Skeletal muscle satellite cell (primary cell): ENCODE results near the gene IGFBP3.
A peak's percentile ranks its signal among the peaks of the same experiment; 100 is the strongest.

ENCODE experiments used
- H3K27me3 ChIP-seq: 2 replicates; pipeline ENCODE4 v1.7.0; 2013; ENCODE audit warnings: low read length; ENCODE audit not compliant: control insufficient read depth, insufficient read depth
- H3K36me3 ChIP-seq: 2 replicates; pipeline ENCODE4 v1.7.0; 2013; ENCODE audit warnings: mild to moderate bottlenecking, control low read depth, low read length; ENCODE audit not compliant: insufficient read depth
- H3K4me1 ChIP-seq: 2 replicates; pipeline ENCODE4 v1.7.0; 2013; ENCODE audit warnings: low read length; ENCODE audit not compliant: control insufficient read depth, insufficient read depth
- H3K4me2 ChIP-seq: 2 replicates; pipeline ENCODE4 v1.7.0; 2013; ENCODE audit warnings: mild to moderate bottlenecking, low read length
- H3K4me3 ChIP-seq: 2 replicates; pipeline ENCODE4 v1.7.0; 2013; ENCODE audit warnings: low read length
- H3K9ac ChIP-seq: 2 replicates; pipeline ENCODE4 v1.7.0; 2013; ENCODE audit warnings: mild to moderate bottlenecking, low read depth, low read length, moderate library complexity
- H3K9me3 ChIP-seq: replicated peaks from 2 replicates; pipeline ENCODE4 v1.7.0; 2013; ENCODE audit warnings: mild to moderate bottlenecking, control low read depth, low read length

Gene IGFBP3

DNA sequence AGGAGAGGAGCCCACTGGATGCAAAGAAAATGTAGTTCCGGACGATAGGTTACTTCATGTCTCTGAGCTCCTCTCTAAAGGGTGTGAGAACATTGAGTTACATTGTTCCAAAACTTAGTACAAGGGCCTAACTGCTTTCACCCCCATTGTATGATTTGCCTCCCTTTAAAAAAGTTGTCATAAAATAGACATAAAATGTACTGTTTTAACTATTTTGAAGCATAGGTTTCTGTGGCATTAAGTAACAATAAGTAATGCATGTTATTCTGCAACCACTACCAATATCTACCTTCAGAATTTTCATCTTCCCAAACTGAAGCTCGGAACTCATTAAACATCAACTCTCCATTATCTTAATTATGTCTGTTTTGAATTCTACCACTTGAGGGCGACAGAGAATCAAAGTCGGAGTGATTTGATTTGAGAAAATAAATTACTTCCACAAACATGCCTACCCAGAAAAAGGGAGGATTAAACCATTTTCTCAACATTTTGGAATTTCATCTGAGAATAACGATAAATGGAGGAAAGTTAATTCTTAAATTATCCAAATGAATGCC lies 30.1 kb downstream of the IGFBP3 start:
- H3K36me3 ChIP-seq: no peaks in the 10 kb centered on the region
- no peaks in the 10 kb centered on the region for H3K27me3 ChIP-seq
- H3K9ac ChIP-seq: no peak overlapping the region
- H3K9me3 ChIP-seq: no peaks in the 10 kb centered on the region
- no peak overlapping the region for H3K4me3 ChIP-seq
- peaks cover 34% of the 10 kb centered on the region for H3K4me1 ChIP-seq
- H3K4me2 ChIP-seq: no peak overlapping the region

DNA sequence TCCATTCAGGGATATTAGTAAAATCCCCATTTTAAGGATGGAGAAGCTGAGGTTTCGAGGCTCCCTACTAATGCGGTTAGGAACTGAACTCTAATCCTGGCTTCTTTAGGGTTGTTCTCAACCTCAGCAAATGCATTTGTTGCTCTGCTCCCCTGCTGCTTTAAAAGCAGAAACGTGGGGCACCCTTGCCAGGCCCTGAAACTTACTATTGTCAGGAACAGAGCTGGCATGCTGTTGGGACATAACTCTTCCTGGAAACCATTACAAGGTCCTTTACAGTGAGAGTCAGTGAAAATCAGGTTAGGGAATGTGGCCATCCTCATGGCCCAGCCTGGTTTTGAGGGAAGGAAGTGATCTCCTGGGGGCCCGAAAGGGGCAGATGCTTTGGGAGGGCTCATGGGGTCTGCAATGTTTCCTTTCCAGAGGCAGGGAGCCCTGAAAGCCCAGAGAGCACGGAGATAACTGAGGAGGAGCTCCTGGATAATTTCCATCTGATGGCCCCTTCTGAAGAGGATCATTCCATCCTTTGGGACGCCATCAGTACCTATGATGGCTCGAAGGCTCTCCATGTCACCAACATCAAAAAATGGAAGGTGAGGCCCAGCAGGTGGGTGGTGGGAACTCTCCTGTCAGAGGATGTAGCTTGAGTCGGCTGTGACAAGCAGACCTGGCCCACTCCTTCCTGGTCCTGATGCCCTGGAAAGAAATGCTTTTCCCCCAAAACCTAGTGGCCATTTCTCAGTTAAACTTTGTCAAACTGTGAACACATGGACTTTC lies 30.8 kb downstream of the IGFBP3 start:
- H3K36me3 ChIP-seq: no peaks in the 10 kb centered on the region

DNA sequence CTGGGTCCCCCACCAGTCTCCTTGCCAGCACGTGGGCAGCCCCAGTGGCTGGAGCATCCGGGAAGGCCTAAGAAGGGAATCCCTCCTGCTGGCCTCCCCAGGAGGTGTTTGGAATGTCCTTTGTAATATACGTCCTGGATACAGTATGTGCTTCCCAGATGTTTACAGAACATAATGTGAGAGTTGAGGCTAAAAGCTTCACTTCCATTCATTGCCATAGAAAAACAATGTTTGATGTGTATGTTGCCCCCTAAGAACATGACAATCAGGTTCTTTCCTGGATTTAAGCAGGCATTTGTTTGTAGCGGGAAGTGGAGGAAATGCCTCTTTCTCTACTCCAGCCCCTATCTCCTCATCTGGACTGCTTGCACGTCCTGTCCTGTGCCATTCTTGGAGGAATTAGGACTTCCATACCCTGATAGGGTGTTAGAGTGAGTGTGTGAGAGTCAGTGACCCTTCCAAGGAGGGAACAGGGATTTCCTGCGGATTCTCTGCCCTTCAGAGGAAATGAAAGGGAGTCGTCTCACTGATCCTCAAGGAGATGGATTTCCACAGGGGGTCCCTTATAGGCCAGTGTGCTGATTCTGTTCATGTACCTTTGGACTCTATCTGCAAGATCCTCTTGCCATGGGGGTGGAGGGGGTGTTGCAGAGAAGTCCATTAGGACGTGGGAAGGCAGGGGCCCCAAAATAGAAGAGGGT lies 31.6 kb downstream of the IGFBP3 start:
- Histone ChIP-seq H3K4me2 (peak overlapping the region; percentile 88), H3K9me3 (no peaks in the 10 kb centered on the region), H3K27me3 (no peaks in the 10 kb centered on the region), H3K9ac (no peak overlapping the region), H3K4me1 (peaks cover 49% of the 10 kb centered on the region), H3K36me3 (no peaks in the 10 kb centered on the region), H3K4me3 (peak overlapping the region; percentile 70)

More for the DNA sequence above, 30.8 kb downstream of the IGFBP3 start:
- H3K4me1 ChIP-seq: peaks cover 41% of the 10 kb centered on the region
- H3K27me3 ChIP-seq: no peaks in the 10 kb centered on the region
- H3K9me3 ChIP-seq: no peaks in the 10 kb centered on the region
- no peak overlapping the region for H3K4me3 ChIP-seq
- H3K4me2 ChIP-seq: no peak overlapping the region
- no peak overlapping the region for H3K9ac ChIP-seq

DNA sequence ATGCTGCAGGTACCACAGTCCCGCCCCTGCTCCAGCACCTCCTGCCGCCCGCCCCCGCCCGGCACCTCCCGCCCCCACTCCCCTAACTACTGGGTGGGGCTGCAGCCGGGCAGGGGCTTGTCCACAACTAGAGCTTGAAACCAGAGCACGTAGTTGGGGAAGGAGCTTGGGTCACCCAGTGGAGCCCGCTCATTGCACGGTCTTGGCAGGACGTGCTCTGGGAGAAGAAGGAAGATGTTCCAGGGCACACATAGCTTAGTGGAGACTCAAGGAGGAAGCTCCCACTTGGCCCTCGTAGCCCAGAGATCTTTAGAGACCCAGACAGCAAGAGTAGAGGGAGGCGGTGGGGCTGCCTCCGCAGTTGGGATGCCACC lies 32.1 kb downstream of the IGFBP3 start:
- Histone ChIP-seq H3K36me3 (no peaks in the 10 kb centered on the region), H3K27me3 (no peaks in the 10 kb centered on the region), H3K4me3 (peak overlapping the region; percentile 70), H3K9me3 (no peaks in the 10 kb centered on the region), H3K9ac (no peak overlapping the region), H3K4me2 (peak overlapping the region; percentile 88), H3K4me1 (peaks cover 52% of the 10 kb centered on the region)

DNA sequence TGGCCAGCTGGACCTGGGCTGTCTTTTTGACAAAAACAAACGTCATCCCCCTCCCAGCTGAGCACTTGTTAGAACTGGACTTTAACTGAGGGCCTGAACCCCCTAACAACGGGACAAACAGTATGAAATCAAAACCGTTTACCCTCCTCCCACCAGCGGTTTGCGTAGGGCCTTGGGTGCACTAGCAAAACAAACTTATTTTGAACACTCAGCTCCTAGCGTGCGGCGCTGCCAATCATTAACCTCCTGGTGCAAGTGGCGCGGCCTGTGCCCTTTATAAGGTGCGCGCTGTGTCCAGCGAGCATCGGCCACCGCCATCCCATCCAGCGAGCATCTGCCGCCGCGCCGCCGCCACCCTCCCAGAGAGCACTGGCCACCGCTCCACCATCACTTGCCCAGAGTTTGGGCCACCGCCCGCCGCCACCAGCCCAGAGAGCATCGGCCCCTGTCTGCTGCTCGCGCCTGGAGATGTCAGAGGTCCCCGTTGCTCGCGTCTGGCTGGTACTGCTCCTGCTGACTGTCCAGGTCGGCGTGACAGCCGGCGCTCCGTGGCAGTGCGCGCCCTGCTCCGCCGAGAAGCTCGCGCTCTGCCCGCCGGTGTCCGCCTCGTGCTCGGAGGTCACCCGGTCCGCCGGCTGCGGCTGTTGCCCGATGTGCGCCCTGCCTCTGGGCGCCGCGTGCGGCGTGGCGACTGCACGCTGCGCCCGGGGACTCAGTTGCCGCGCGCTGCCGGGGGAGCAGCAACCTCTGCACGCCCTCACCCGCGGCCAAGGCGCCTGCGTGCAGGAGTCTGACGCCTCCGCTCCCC lies 32.7 kb downstream of the IGFBP3 start, which contains the start of gene IGFBP1:
Gene IGFBP1, plus strand, starts transcription at position 304 of the 808 bp plus-strand sequence. Its CDS starts 165 bp downstream, at position 469.
- peak within 1 kb of the TSS; percentile 70 for H3K4me3 ChIP-seq
- H3K9ac ChIP-seq: peak within 1 kb of the TSS; percentile 69
- H3K27me3 ChIP-seq: no peaks in the 10 kb centered on the region

DNA sequence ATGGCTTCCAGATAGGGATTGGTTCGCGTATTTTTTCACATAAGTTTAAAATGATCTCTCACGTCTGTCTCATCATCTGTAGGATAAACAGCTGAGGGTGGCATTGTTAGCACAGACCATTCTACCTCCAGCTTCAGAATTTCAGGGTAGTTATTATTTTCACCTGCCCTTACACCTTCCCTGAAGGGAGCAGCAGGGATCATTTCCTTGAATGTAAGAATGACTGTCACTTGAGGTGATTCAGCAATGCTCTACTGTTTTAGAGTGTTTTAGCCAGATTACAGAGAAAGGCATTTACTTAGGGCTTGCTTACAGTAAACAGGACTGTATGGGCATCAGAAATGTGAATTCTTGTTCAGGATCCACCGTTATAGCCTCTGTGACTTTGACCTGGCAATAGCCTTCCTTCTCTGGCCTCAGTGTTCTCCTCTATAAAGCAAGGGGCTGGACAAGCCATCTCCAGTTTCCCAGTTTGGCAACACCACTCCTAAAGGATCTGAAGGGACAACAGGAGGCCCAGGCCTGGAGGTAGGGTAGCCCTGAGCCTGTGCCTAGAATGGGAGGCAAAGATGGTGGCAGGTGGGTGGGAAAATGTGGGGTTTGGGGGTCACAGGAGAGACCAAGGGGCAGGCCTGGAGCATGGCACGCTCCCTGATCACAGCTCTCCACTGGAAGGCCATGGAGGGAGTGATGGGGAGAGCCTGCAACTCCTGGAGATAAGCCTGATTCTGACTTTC lies 34.0 kb downstream of the IGFBP3 start:
- H3K4me1 ChIP-seq: peaks cover 60% of the 10 kb centered on the region
- no peak overlapping the region for H3K4me3 ChIP-seq
- H3K4me2 ChIP-seq: no peak overlapping the region
- H3K27me3 ChIP-seq: no peaks in the 10 kb centered on the region
- H3K36me3 ChIP-seq: no peaks in the 10 kb centered on the region
- no peaks in the 10 kb centered on the region for H3K9me3 ChIP-seq
- H3K9ac ChIP-seq: no peak overlapping the region

More for the DNA sequence above, 32.7 kb downstream of the IGFBP3 start, which contains the start of gene IGFBP1:
- H3K4me2 ChIP-seq: peak within 1 kb of the TSS; percentile 88
- peaks cover 52% of the 10 kb centered on the region for H3K4me1 ChIP-seq
- no peaks in the 10 kb centered on the region for H3K36me3 ChIP-seq
- no peaks in the 10 kb centered on the region for H3K9me3 ChIP-seq

DNA sequence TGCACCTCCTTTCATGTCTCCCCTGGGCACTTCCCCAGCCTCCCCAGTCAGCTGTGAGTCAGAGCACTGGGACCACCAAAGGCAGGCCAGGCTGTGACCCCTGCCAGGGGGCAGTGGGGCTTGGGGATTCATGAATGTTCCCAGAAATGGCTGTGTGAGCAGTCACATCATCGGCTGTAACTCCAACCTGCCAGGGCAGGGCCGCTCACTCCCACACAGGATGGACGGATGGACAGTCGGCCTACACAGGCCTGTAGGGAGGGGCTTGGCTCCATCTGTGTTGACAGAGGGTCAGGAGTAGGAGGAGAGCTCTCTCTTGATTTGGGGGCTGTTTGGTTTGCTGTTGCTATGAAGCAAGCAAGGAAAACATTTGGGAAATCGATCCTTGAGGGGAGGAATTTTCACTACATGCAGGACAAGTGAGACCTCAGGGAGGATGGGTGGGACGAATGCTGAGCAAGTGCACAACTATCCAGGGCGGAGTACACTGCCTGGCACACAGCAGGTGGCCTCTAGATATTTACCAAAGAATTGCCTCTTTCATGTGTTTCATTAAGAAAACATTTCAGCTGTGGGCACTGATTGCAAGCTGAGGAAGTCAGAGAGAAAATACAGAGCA lies 35.7 kb downstream of the IGFBP3 start:
- Histone ChIP-seq H3K4me2 (peak overlapping the region; percentile 51), H3K9ac (peak overlapping the region; percentile 61), H3K4me3 (peak overlapping the region; percentile 2), H3K4me1 (peaks cover 70% of the 10 kb centered on the region), H3K27me3 (no peaks in the 10 kb centered on the region), H3K9me3 (no peaks in the 10 kb centered on the region), H3K36me3 (no peaks in the 10 kb centered on the region)

DNA sequence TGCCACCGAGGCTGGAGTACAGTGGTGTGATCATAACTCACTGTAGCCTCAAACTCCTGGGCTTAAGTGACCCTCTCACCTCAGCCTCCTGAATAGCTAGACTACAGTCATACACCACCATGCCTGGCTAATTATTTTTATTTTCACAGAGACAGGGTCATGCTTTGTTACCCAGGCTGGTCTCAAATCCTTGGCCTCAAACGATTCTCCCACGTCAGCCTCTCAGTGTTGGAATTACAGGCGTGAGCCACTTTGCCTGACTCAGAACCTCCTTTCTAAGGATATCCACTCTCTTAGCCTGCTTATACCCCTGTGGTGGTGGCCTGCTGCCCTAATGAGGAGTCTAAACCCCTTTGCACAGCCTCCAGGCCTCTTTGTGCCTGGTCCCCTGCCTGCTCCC lies 36.9 kb downstream of the IGFBP3 start:
- Histone ChIP-seq H3K36me3 (no peaks in the 10 kb centered on the region), H3K27me3 (no peaks in the 10 kb centered on the region), H3K4me2 (no peak overlapping the region), H3K4me3 (no peak overlapping the region), H3K4me1 (peaks cover 64% of the 10 kb centered on the region), H3K9ac (no peak overlapping the region), H3K9me3 (no peaks in the 10 kb centered on the region)

DNA sequence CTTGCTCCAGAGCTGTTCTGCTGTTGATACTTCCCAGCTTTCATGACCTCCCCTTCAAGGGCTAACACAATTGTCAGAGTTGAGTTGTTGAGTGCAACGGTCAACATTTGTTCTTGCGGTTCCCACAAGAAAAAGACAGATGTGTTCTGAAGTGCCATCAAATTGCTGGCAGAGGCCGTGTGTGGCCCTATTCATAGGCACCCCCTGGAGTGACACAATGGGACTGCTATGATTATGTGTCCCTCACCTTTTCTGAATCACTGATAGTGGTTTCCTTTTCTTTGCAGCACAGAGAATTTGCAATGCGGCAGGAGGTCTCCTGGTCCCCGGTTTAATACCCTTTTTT lies 38.6 kb downstream of the IGFBP3 start:
- Histone ChIP-seq H3K4me3 (no peak overlapping the region), H3K9ac (no peak overlapping the region)

DNA sequence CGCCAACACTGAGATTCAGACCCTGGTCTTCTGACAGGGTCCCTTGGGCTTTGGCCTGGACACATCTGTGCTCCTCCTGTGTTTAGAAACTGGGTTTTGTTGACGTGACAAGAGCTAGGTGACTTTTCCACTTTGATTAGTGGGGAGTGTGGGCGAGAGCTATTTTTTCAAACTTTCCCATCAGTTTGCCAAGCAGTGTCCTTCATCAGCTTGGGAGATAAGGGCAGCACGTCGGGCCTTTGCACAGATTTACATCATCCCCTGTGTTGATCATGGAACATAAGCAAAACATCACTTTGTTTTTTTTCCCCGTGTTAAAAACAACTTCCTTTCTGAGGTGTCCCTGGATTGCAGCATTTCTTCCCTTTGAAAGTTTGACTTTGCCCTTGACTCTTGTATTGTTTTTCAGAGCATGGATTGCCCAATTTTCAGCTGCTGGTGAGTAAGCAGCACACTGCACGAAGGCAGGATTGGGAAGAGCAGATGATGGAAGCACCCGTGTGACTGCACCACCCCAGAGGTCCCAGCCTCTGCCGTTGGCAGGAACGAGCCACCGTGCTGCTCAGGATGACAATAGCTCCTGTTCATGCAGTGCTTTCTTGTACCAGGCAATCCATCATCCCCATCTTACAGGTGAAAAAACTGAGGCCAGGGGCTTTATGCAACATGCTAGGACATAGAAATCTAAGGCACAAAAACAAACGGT lies 39.2 kb downstream of the IGFBP3 start:
- Histone ChIP-seq H3K9me3 (no peaks in the 10 kb centered on the region), H3K9ac (no peak overlapping the region), H3K36me3 (no peaks in the 10 kb centered on the region), H3K4me1 (peaks cover 45% of the 10 kb centered on the region), H3K4me3 (no peak overlapping the region), H3K27me3 (no peaks in the 10 kb centered on the region), H3K4me2 (peak overlapping the region; percentile 15)

More for the DNA sequence above, 38.6 kb downstream of the IGFBP3 start:
- no peaks in the 10 kb centered on the region for H3K27me3 ChIP-seq
- H3K36me3 ChIP-seq: no peaks in the 10 kb centered on the region
- H3K9me3 ChIP-seq: no peaks in the 10 kb centered on the region
- H3K4me2 ChIP-seq: peak overlapping the region; percentile 15
- peaks cover 50% of the 10 kb centered on the region for H3K4me1 ChIP-seq
